ENCODE measurements around the gene ZNF496. TPM values are rescaled to one million over a fixed set of nuclear protein-coding genes. Genes with fewer than 3 reads are reported as not detected.

Gene ZNF496
- total RNA-seq, 1 donor from 2014 or later = 21.2 TPM

- no peaks in the 10 kb centered on the region for H3K4me1 Mint-ChIP-seq
- ATAC-seq (ENCODE audit: low read depth) (no peak), DNase-seq (no peak)
- no peak for TF ChIP-seq CTCF (IDR thresholded peaks at IDR 0.05)
- H3K36me3 Mint-ChIP-seq (ENCODE audit: low read depth) = no peaks in the 10 kb centered on the region
- no peaks in the 10 kb centered on the region for H3K27me3 Mint-ChIP-seq
- H3K9me3 Mint-ChIP-seq = peaks cover 7% of the 10 kb centered on the region
- ChIA-PET POLR2A (no interaction called here), CTCF (no interaction called here)
- intact Hi-C loops (cut with micrococcal nuclease) = no loop called here
- no peak overlapping the region for H3K27ac Mint-ChIP-seq
- H3K4me3 Mint-ChIP-seq = no peak overlapping the region
Observed at GRCh38 chr1:247288341-247288740, 43.3 kb downstream of the ZNF496 start.

- no peaks in the 10 kb centered on the region for H3K27me3 Mint-ChIP-seq
- no peaks in the 10 kb centered on the region for H3K4me1 Mint-ChIP-seq
- H3K9me3 Mint-ChIP-seq = peaks cover 7% of the 10 kb centered on the region
- ChIA-PET CTCF (no interaction called here), POLR2A (no interaction called here)
- TF ChIP-seq CTCF (IDR thresholded peaks at IDR 0.05) = no peak
- no peak overlapping the region for H3K4me3 Mint-ChIP-seq
- ATAC-seq (ENCODE audit: low read depth) (no peak), DNase-seq (no peak)
- H3K36me3 Mint-ChIP-seq (ENCODE audit: low read depth) = no peaks in the 10 kb centered on the region
- intact Hi-C loops (cut with micrococcal nuclease) = no loop called here
- no peak overlapping the region for H3K27ac Mint-ChIP-seq
Observed at GRCh38 chr1:247287460-247287859, 44.2 kb downstream of the ZNF496 start.

- no peaks in the 10 kb centered on the region for H3K4me1 Mint-ChIP-seq
- no peaks in the 10 kb centered on the region for H3K27me3 Mint-ChIP-seq
- no peak overlapping the region for H3K4me3 Mint-ChIP-seq
- H3K9me3 Mint-ChIP-seq = peaks cover 7% of the 10 kb centered on the region
- ATAC-seq (ENCODE audit: low read depth) (no peak), DNase-seq (no peak)
- intact Hi-C loops (cut with micrococcal nuclease) = no loop called here
- no peak for TF ChIP-seq CTCF (IDR thresholded peaks at IDR 0.05)
- no peaks in the 10 kb centered on the region for H3K36me3 Mint-ChIP-seq (ENCODE audit: low read depth)
- ChIA-PET CTCF (no interaction called here), POLR2A (no interaction called here)
- H3K27ac Mint-ChIP-seq = no peak overlapping the region
Observed at GRCh38 chr1:247286134-247286670, 45.5 kb downstream of the ZNF496 start.

- intact Hi-C loops (cut with micrococcal nuclease) = no loop called here
- DNase-seq = no peak
- H3K4me3 Mint-ChIP-seq = no peak overlapping the region
Observed at GRCh38 chr1:247281001-247281574, 50.6 kb downstream of the ZNF496 start.

GRCh38 chr1:247277191-247277590, 54.5 kb downstream of the ZNF496 start:
- CTCF ChIA-PET = no interaction called here
- ATAC-seq (ENCODE audit: low read depth) = no peak
- Mint-ChIP-seq H3K27me3 (no peaks in the 10 kb centered on the region), H3K4me1 (no peaks in the 10 kb centered on the region), H3K27ac (no peak overlapping the region), H3K36me3 (ENCODE audit: low read depth) (no peaks in the 10 kb centered on the region), H3K4me3 (no peak overlapping the region), H3K9me3 (no peaks in the 10 kb centered on the region)
- intact Hi-C loops (cut with micrococcal nuclease) = no loop called here
- no peak for DNase-seq
- POLR2A ChIA-PET = no interaction called here
- no peak for TF ChIP-seq CTCF (IDR thresholded peaks at IDR 0.05)

More at GRCh38 chr1:247281001-247281574, 50.6 kb downstream of the ZNF496 start:
- no peak for TF ChIP-seq CTCF (IDR thresholded peaks at IDR 0.05)
- H3K36me3 Mint-ChIP-seq (ENCODE audit: low read depth) = no peaks in the 10 kb centered on the region
- H3K9me3 Mint-ChIP-seq = no peaks in the 10 kb centered on the region
- H3K4me1 Mint-ChIP-seq = no peaks in the 10 kb centered on the region
- no peaks in the 10 kb centered on the region for H3K27me3 Mint-ChIP-seq
- ATAC-seq (ENCODE audit: low read depth) = no peak
- ChIA-PET POLR2A (no interaction called here), CTCF (no interaction called here)
- H3K27ac Mint-ChIP-seq = no peak overlapping the region

Data from activated B cell treated with CpG ODN at 0.5 μM for 24 hours (primary cell).